ENCODE data around the gene CADM2.
"Not testable (repeated sequence)": the region's sequence is repeated elsewhere in the genome, so short reads cannot be mapped to it uniquely, and the experiment has no call there.

The CADM2 gene

DNA sequence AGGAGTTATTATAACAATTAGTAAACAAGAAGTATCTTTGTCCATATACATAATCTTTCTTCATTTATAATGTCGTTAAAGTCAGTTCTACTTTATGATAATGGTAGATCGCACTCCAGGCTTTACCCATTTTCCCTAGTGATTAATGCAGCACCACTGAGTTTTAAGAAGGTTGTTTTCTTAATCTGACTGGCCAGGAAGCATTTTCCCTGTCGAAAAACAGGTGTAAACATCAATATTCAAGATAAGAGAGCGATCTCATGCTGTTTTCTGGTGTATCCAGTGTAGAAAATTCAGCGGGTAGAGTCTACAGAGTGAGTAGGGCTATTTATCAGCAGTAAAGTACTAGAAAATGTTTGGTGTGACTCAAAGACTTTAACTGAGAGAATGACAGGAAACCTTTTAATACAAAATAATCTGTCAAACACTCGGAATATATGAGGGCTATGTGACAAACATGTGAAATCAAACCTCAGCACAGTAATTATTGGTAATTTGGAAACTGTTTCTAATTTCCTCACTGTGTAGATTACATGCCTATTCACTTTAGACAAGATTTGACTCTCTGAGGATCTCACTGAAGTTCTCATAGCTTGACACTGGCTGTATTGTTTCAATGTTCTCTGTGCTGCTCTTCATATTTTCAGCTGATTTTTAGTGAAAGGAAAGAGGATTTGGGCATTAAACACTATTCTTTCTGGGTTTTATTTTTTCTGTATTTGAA, 1019.0 kb downstream of the CADM2 start:
- no peak for TF ChIP-seq POLR2A (IDR thresholded peaks at IDR 0.05; ENCODE audit: low read depth, low read length)
- FAIRE-seq (no peak), DNase-seq (ENCODE audit: insufficient read length, low spot score) (no peak)

DNA sequence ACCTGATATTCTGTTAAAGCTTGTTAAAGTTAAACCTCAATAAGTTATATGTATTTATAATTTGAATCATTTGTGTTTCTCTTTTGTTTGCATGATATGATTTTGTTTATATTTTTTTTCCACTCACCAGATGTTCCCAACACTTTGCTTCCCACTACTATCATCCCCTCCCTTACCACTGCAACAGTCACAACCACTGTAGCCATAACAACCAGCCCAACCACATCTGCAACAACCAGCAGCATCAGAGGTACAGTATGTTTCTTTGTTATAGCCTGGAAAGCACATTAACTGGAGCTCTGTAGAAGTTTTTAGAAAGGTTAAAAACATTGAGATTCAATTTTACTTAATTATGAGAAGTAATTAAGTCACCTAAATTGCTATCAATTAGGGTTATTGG, 1020.2 kb downstream of the CADM2 start:
- no peak for FAIRE-seq

DNA sequence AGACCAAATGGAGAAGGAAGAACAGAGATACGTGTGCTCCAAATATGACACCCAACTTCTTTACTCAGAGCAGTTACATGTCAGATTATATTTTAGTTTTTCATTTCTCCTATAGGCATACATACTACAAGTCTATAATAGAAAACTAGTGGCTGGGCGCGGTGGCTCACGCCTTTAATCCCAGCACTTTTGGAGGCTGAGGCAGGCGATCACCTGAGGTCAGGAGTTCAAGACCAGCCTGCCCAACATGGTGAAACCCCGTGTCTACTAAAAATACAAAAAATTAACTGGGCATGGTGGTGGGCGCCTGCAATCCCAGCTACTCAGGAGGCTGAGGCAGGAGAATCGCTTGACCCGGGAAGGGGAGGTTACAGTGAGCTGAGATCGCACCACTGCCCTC, 1030.8 kb downstream of the CADM2 start:
- DNase-seq (ENCODE audit: insufficient read length, low spot score); FAIRE-seq: not testable (repeated sequence)

More for the DNA sequence above, 1020.2 kb downstream of the CADM2 start:
- no peak for TF ChIP-seq POLR2A (IDR thresholded peaks at IDR 0.05; ENCODE audit: low read depth, low read length)
- no peak for DNase-seq (ENCODE audit: insufficient read length, low spot score)

DNA sequence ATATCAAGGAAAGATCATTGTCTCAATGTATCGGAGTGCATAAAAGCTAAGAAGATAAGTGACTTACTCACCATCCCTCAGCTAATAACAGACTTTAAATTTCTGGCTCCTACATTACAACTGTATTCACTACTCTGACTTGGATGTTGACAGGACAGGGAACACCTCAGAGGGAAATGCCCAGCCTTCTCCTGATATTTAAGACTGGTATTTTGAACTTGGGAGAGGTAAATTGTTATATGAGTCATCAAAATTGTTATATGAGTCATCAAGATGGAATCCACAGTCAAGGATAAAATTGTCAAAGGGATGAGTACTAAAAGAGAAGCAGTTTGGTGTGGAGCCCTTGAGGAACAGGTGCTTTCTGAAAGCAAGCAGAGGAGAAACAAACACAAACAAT, 1070.8 kb downstream of the CADM2 start:
- no peak for FAIRE-seq
- DNase-seq (ENCODE audit: insufficient read length, low spot score), result no peak

DNA sequence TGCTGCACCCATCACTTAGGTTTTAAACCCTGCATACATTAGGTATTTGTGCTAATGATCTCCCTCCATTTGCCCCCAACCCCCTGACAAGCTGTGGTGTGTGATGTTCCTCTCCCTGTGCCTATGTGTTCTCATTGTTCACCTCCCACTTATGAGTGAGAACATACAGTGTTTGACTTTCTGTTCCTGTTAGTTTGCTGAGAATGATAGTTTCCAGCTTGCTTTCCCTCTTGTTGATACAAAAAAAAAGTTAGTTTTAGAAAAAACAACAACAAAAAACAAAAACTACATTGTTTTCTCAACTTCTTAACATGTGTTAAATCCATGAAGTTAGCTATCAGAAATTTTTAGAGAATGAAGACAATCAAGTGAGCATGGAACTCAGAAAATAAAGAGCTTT, 1079.1 kb downstream of the CADM2 start:
- no peak for TF ChIP-seq POLR2A (IDR thresholded peaks at IDR 0.05; ENCODE audit: low read depth, low read length)
- FAIRE-seq (no peak), DNase-seq (ENCODE audit: insufficient read length, low spot score) (no peak)

More for the DNA sequence above, 1070.8 kb downstream of the CADM2 start:
- no peak for TF ChIP-seq POLR2A (IDR thresholded peaks at IDR 0.05; ENCODE audit: low read depth, low read length)

DNA sequence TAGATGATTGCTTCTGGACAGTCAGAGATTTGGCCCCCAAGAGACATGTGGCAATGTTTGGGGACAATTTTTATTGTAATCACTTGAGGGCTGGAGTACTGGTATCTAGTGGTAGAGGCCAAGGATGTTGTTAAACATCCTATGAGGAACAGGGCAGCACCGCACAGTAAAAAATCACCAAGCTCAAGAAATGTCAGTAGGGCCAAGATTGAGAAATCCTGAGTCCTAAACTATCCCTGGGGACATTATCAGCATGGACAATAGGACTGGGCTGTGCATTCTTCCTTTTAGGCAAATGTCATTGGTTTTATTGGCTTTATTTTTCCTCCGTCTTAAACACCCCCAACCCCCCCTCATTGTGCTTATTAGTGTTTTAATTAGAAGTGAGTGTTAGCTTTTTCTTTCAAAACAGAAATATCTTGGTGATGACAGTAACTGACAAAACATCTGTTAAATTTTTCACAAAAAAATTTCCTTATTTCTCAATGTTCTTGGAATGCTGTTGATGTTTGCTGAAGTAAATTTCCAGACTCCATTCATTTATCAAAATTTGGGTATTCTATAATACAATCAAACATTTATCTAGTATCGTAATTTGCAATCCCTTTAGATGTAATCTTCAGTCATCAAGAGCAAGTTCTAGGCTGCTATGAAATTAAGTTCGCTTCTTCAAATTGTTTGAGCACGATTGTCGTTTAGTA, 1087.8 kb downstream of the CADM2 start:
- FAIRE-seq (no peak), DNase-seq (ENCODE audit: insufficient read length, low spot score) (no peak)
- no peak for TF ChIP-seq POLR2A (IDR thresholded peaks at IDR 0.05; ENCODE audit: low read depth, low read length)

DNA sequence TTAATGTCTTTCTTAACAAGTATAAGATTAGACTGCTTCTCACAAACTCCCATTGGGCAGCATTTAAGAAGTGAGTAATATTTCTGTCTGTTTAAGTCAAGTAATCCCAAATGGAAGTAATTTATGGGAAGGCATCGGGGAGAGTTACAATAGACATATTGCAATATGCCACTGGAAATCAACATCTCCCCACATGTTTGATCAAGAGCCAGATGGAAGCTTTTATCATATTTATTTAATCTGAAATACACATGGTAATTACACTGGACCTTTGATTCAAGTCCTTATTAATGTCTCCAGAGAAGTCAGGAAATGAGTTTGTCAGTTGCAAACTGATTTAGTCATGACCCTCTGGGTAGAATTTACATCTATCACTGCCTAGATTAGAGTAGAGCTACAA, 1088.4 kb downstream of the CADM2 start:
- no peak for TF ChIP-seq POLR2A (IDR thresholded peaks at IDR 0.05; ENCODE audit: low read depth, low read length)
- DNase-seq (ENCODE audit: insufficient read length, low spot score) (no peak), FAIRE-seq (no peak)

DNA sequence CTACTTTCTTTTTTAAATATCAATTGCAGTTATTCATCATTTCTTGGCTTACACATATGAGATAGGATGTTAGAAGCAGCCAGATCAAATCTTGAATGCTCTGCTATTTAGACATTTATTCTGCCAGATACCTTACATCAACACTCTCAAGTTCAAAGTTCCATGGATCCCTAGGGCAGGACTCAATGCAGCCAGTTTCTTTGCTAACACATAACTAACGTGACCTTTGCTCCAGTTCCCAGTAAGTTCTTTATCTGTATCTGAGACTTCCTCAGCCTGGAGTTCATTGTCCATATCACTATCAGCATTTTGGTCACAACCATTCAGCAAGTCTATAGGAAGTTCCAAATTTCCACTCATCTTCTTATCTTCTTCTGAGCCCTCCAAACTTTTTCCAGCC, 1092.3 kb downstream of the CADM2 start:
- FAIRE-seq, result no peak
- no peak for DNase-seq (ENCODE audit: insufficient read length, low spot score)
- no peak for TF ChIP-seq POLR2A (IDR thresholded peaks at IDR 0.05; ENCODE audit: low read depth, low read length)

DNA sequence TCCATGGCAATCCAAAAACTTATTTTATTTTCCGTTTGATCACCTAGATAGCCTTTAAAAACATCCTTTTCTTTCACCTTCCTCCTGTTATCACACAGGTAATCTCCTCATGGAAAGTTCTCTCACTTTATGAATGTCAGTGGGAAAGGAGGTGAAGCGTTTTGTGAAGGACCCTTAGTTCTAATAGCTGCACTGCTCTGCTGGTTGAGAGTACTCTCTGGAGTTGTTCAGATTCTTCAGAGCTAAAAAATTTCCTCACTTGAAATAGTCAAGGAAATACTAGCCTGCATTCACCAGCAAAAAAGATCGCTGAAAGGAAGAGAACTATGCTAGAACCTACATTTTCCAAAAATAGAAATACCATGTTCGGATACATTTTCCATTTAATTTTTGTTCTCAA, 1097.2 kb downstream of the CADM2 start:
- no peak for DNase-seq (ENCODE audit: insufficient read length, low spot score)

DNA sequence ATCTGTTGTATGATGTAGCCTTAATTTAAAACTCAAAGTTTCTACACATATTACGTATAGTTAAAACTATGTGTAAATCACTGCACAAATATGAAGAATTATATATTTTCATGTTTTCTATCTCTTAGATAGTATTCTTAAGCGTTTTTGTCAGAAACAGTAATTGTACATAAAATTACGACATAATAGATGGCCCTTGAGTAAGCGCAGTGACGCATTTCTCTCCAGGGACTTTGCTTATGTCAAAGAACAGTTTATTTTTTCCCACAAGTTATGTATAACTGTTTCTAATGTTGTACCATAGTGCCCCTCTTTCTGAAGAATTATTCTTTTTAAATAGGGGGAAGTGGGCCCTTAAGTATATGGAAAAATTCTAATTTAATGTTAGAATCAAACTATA, 1098.2 kb downstream of the CADM2 start:
- TF ChIP-seq POLR2A (IDR thresholded peaks at IDR 0.05; ENCODE audit: low read depth, low read length), result no peak
- DNase-seq (ENCODE audit: insufficient read length, low spot score) (no peak), FAIRE-seq (no peak)

More for the DNA sequence above, 1097.2 kb downstream of the CADM2 start:
- no peak for FAIRE-seq
- TF ChIP-seq POLR2A (IDR thresholded peaks at IDR 0.05; ENCODE audit: low read depth, low read length), result no peak

DNA sequence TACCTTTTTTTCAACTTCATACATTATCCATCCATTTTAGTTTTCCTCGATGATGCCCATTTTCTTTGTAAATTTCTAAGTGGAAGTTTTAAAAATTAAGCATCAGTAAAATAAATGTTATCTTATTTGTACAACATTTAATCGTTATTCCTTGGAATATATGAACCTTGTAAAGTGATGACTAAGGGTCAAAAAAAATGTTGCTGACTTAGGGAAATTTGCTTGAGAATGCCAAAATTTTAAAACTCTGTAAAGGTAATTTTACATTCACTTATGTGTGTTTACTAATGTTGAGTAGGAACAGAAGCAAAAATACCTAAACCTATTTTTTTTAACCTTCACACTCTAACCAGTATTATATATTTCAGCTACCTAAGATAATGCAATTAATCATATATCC, 1115.0 kb downstream of the CADM2 start:
- FAIRE-seq (no peak), DNase-seq (ENCODE audit: insufficient read length, low spot score) (no peak)
- no peak for TF ChIP-seq POLR2A (IDR thresholded peaks at IDR 0.05; ENCODE audit: low read depth, low read length)

DNA sequence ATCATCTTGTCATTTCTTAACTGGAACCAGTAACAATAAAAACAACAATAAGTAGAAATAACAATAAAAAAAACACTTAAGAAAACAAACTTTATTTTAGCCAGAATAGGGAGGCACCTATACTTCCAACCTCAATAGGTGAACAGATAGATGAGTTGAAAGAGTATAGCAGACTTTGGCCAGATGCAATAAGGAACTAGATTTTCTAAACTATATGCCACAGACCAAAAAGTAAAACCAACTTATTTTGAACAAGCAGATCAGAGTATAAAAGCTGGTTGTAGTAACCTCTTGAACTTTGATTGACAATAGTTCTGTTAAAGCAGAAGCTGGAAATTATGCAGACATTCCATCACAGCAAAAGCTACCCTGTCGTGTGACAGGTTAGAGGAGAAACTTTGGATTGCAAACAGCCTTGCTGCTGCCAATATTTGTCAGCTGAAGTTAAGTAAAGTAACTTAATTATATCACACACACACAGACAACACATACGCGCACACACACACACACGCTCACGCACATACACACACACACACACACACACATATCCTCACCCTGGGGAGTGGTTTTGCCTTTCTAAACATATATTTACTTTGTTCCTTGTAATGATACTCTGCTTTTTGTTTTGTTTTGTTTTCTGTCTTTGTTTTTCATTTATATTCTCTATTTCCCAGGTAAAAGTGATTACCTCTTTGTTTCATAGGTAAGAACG, 1128.5 kb downstream of the CADM2 start:
- no peak for TF ChIP-seq POLR2A (IDR thresholded peaks at IDR 0.05; ENCODE audit: low read depth, low read length)
- FAIRE-seq, result no peak
- DNase-seq (ENCODE audit: insufficient read length, low spot score), result no peak

DNA sequence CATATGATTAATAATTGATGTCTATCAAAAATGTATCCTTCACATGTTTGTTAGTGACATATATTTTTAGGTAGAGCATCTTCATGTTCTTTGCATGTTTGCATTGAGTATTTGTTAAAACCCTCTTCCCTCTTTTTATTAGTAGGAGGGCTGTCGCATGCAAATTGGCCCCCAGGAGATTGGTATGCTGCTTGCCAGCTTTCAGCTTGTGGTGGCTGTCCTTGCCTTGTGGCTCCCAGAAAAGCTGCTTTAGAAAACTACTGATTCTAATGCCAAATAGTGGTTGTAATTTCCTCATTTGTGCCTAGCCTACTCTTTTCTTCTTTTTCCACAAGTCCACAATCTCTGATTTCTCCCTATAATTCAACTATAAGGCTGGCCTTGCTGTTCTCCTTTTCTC, 1145.4 kb downstream of the CADM2 start:
- TF ChIP-seq POLR2A (IDR thresholded peaks at IDR 0.05; ENCODE audit: low read depth, low read length), result no peak
- no peak for FAIRE-seq
- no peak for DNase-seq (ENCODE audit: insufficient read length, low spot score)

DNA sequence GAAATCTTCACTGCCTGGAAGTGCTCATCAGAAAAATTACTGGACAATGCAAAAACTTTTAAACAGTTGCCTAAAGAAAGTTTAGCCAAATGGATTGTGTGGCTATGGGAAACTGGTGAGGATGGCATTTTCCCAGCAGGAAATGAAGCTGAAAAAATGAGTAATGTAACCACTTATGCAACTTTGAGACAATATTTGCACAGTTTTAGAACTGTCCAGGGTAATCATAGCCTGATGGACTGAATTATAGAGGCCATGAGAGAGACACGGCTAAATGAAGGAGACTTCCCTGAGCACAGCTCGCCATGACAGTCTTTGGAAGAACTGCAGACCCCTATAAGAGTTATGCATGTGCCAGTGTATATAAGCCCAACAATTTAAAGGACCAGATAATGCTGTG, 1150.6 kb downstream of the CADM2 start:
- no peak for DNase-seq (ENCODE audit: insufficient read length, low spot score)
- no peak for FAIRE-seq
- TF ChIP-seq POLR2A (IDR thresholded peaks at IDR 0.05; ENCODE audit: low read depth, low read length), result no peak

Measured in H54 (cell line).